ENCODE measurements around the gene IMMT. TPM values are rescaled to one million over a fixed set of nuclear protein-coding genes. Genes with fewer than 3 reads are reported as not detected.
A peak's percentile ranks its signal among the peaks of the same experiment; 100 is the strongest.

IMMT gene
- total and polyA plus RNA-seq, 9 of the 15 experiments (the other 6 are each of a cell fraction or from before 2014, with no cell fraction given), result 119 to 294 (median 140) TPM

- TF ChIP-seq PRDM10 (IDR thresholded peaks at IDR 0.05; ENCODE audit: partially characterized antibody), result peak; percentile 100
- peak; percentile 29; the same call in 1 of the 2 replicates for TF ChIP-seq ZBTB12 (CRISPR knock-in tag; IDR thresholded peaks at IDR 0.05)
- no peak for TF ChIP-seq ZNF609 (CRISPR knock-in tag; IDR thresholded peaks at IDR 0.05; ENCODE audit: borderline replicate concordance)
- peak; percentile 57 for TF ChIP-seq RBM39 (optimal IDR thresholded peaks at IDR 0.05; ENCODE audit: low read depth, low read length)
- no peak for TF ChIP-seq NRF1 (conservative IDR thresholded peaks at IDR 0.05 in 1 of 2, IDR thresholded peaks at IDR 0.05 in 1 of 2)
- TF ChIP-seq MTF1 (CRISPR knock-in tag; IDR thresholded peaks at IDR 0.05; ENCODE audit: borderline replicate concordance), result no peak
- no peak for TF ChIP-seq ELK1 (CRISPR knock-in tag; IDR thresholded peaks at IDR 0.05)
- no peak for TF ChIP-seq PHF21A (IDR thresholded peaks at IDR 0.05; ENCODE audit: borderline replicate concordance, low read depth)
- TF ChIP-seq RBM17 (IDR thresholded peaks at IDR 0.05; ENCODE audit: borderline replicate concordance, low read depth, low read length), result no peak
- no peak for TF ChIP-seq ZNF253 (CRISPR knock-in tag; conservative IDR thresholded peaks at IDR 0.05)
- TF ChIP-seq ATF4 (CRISPR knock-in tag; IDR thresholded peaks at IDR 0.05), result no peak
- peak; percentile 69; the same call in 1 of the 2 replicates for TF ChIP-seq SP1 (CRISPR knock-in tag; IDR thresholded peaks at IDR 0.05)
- TF ChIP-seq SNIP1 (IDR thresholded peaks at IDR 0.05; ENCODE audit: low read depth), result no peak
- no peak for TF ChIP-seq RBM22 (IDR thresholded peaks at IDR 0.05; ENCODE audit: low read depth, low read length, poor library complexity, severe bottlenecking)
Observed at GRCh38 chr2:86105969-86106945, 89.0 kb downstream of the IMMT start, which contains the start of gene PTCD3 (continued).

All from K562 (cell line).